Cardiac septum (tissue), 1 donor: ENCODE results near the gene GJB3. TPM values are rescaled to one million over a fixed set of nuclear protein-coding genes. Genes with fewer than 3 reads are reported as not detected.
"Not testable (repeated sequence)": the region's sequence is repeated elsewhere in the genome, so short reads cannot be mapped to it uniquely, and the experiment has no call there.

Experiments
- DNase-seq: peaks from one replicate; pipeline ENCODE4 v3.0.0-alpha.2; 2020; ENCODE audit warnings: low spot score
- intact Hi-C: fragments of 100-400 bp; cut with DNase I; formaldehyde crosslinking; loops from one replicate; pipeline ENCODE4 v1.14.0; 2022
- total RNA-seq: library from RNA; stranded (reverse); fragmentation: NEBNext Ultra II Directional; extraction: Animal tissue kit (Norgen Biotek cat#: 25700); gene quantifications from one replicate; pipeline ENCODE4 v1.2.1, GENCODE V29; 2021
- donor health status: DM: no; HTN: no; CAD: no.

The GJB3 gene
- total RNA-seq, 1 donor from 2014 or later: not detected

DNA sequence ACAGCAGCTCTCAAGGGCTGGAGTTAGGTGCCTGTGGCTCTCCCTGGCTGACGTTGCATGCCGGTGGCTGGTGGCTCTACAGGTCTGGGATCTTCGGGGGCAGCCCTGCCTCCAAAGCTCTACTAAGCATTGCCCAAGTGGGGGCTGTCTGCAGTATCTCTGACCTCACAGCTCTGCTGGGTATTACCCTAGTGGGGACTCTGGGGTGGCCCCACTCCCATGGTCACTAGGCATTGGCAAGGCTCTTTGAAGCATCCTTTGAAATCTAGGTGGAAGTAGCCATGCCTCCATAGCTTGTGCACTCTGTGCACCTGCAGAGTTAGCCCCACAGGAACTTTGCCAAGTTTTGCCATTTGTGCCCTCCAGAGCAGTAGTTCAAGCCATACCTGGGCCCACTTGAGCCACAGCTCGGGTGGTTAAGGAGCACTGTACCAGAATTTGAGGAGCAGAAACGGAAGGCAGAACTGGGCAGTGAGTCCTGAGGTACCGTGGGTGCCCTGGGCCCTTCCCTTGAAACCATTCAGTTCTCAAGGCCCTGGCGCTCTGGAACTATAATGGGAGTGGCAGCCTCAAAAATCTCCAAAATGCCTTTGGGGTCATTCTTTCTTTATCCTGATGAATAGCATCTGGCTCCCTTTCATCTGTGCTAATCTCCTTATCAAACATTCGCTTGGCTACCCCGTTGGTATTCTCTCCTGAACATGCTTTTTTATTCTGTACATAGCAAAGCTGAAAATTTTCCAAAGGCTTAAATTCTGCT is 27.2 kb downstream of the GJB3 start:
- DNase-seq: no peak
- intact Hi-C loops: no loop called here

DNA sequence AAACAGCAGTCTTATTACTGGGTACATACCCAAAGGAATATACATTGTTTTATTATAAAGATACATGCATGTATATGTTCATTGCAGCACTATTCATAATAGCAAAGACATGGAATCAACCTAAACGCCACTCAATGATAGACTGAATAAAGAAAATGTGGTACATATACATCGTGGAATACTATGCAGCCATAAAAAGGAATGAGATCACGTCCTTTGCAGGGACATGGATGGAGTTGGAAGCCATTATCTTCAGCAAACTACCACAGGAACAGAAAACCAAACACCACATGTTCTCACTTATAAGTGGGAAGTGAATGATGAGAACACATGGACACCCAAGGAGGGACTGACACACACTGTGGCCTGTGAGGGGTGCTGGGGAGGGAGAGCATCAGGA is 29.8 kb downstream of the GJB3 start:
- intact Hi-C loops, DNase-seq: not testable (repeated sequence)

DNA sequence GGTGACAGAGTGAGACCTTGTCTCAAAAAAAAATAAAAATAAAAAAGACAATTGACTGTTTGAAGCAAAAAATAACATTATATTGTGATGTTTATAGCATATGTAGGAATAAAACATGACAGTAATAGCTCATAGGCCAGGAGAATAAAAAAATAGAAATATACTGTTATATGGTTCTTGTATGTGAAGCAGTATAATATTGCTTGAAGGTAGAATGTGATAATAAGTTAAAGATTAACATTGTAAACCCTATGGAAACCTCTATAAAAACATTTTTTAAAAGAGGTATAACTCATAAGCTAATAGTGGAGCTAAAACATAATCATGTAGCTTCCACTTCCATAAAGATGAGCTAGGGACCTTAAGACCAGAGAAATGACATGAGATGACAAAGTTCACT is 35.3 kb downstream of the GJB3 start:
- intact Hi-C loops: no loop called here
- DNase-seq: no peak

DNA sequence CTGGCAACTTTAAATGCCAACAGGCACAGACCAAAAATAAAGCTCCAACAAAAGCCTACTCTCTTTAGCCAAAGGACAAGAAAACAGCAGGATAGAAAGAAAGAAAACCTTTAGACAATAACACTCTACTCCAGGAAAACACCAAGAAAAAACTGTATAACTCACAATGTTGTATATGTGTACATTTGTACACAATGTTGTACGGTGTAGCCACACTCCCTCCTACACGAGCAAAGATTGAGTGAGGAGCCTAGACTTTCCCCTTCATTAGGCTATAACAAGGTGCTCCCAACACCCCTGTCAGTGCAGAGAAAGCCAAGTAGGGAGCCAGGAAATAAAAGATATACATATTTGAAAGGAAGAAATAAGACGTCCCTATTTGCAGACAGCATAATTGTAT is 35.8 kb downstream of the GJB3 start:
- intact Hi-C loops: no loop called here

DNA sequence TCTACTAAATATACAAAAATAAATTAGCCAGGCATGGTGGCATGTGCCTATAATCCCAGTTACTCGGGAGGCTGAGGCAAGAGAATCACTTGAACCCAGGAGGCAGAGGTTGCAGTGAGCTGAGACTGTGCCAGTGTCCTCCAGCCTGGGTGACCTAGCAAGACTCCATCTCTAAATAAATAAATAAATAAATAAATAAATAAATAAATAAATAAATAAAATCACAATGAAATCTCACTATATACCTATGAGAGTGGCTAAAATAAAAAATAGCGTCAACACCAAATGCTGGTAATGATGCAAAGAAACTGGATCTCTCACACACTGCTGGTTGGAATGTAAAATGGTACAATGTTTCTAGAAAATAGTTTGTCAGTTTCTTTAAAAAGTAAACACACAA is 37.8 kb downstream of the GJB3 start:
- intact Hi-C loops: not testable (repeated sequence)

More for the DNA sequence above, 35.8 kb downstream of the GJB3 start:
- DNase-seq: no peak

DNA sequence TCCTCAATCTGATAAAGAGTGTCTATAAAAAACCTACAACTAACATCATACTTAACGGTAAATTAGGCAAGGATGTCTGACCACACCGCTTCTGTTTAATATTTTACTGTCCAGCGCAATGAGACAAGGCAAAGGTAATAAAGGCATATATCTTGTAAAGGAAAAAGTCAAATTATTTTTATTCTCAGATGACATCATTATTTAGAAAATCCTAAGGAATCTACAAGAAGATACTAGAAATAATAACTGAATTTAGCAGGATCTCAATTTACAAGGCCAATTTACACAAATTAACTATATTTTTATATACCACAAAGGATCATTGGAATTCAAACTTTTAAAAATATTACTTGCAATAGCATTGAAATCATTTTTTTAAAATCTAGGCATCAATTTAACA is 41.2 kb downstream of the GJB3 start:
- DNase-seq: no peak
- intact Hi-C loops: no loop called here

More for the DNA sequence above, 37.8 kb downstream of the GJB3 start:
- DNase-seq: not testable (repeated sequence)

DNA sequence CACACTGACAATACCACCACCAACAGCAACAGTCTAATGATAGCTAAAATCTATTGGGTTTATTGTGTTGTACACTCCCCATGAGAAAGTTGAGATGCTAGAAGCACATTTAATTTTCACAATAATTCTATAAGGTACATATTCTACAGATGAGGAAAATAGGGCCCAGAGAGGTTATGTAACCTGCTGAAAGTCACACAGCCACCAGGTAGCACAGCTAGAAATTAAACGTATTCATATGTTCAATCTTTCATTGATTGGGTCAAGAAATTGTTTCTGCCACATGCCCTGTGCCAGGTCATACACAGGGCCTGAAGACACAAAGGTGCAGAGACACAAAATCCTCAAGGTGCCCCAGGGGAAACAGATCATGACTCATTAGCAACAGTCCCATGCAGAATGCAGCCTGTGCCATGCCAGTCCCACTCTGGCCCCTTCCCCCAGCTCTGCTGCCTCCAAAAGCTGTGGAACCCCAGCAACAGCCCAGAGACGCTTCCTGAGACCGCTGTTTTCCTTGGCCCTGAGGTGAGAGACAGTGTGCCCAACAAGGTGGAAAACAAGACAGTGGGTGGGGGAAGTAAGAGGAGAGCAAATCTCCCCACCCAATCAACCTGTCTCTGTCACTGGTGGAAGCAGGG is 43.9 kb downstream of the GJB3 start:
- DNase-seq: no peak
- intact Hi-C loops: no loop called here

DNA sequence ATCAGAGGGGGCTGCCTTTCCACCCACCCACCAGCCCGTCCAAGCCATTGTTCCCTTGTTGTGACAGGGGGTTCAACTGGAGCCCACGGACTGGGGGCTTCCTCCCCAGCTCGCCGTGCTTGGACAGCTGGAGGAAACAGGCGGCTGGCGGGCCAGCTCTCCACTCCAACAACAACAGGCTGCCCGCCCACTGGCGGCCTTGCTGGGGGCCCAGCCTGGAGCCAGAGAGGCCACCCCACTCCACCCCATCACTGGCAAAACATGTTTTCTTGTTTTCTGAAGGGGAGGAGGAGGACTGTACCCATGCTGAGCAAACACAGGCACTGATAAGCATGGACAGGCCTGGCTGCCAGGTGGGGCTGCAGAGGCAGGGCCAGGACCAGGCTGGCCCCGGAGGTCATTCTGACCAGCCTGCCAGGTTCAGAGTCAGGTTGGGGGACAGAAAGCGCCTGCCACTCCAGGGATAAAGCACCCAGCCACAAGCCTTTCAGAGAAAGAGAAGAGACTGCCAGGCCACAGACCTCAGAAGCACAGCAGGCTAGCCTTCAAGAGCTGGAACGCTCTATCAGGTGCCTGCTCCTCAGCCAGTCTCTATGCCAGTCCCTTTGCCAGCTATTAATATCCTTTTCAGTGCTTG is 44.6 kb downstream of the GJB3 start:
- no peak for DNase-seq
- intact Hi-C loops: no loop called here

DNA sequence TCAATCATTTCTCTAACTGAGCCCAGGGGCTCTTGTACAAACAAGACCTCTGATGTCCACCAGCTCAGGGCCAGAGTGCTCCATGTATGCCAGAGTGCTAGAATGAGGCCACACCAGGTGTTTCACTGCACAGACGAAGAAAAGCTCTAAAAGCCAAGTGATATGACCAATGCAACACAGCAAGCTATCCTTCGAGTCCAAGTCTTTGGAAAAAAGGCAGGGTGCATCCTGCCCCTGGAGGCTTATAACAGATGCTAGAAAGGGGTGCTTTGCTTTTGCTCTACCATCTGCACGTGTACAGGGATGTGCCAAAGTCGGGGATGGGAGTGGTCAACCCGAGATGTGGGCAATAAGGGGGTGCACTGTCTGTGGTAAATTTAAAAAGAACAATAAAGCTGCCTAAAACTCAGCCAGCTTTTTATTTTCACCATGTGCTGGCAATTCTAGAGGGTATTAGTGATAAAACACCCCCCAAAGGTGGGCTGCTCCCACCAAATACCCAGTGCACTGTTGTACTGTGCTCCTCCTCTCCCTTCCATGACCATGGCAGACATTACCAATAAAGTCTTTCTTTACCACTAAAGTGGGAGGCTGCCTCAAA is 46.4 kb downstream of the GJB3 start:
- intact Hi-C loops: no loop called here
- DNase-seq: no peak

DNA sequence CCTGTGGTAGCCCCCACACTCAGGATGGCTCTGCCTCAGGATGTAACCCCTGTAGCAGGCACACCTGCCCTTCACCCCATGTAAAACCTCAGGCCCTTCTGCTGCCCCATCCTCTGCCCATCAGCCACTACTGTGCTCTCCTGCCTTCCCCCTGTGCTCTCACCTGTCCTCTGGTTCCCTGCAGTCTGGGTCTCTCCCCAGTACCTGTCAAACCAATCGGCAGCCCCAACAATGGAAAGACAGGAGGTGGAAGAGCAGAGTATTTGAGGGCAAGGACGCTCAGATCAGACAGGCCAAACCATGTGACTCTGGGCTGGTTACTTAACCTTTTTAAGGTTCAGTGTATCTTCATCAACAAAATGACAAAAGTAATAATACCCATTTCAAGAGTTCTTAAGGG is 47.6 kb downstream of the GJB3 start:
- no peak for DNase-seq
- intact Hi-C loops: no loop called here

DNA sequence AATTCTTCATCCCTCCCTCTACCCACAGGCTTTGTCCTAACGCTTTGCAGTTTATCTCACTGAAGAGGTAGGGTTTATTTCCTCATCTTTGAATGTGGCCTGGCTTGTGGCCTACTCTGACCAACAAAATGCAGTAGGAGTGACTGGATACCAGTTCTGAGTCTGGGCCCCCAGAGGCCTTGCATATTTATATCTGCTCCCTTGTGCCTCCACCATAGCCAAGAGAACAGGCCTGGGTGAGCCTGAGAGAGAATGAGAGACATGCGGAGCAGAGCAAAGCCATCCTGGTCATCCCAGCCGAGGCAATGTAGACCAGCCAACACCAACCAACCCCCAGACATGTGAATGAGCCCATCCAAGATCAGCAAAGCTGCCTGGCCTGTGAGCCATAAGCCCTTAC is 48.2 kb downstream of the GJB3 start:
- no peak for DNase-seq
- intact Hi-C loops: no loop called here

DNA sequence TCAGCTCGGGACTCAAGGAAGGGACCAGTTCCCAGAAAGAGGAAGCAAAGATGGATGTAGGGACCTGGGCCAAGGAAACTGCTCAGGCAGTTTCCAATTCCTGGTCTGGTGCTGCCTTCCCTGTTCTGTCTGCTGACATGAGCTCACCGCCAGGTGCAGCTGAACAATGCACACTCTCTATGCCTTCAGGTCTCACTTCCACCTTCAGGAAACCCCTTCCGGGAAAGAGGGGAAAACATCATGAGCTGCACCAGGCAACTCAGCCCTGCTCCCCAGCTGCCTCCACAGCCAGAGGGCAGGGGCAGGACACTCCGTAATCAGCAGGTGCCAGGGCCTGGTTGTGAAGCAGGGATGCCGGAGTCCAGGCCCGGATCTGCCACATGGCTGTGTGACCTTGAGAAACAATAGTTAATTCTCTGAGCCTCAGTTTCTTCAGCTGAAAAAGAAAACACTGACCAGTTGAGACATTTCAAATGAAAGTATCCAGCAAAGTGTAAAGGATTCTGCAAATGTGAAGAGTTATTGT is 50.8 kb downstream of the GJB3 start:
- intact Hi-C loops: no loop called here
- DNase-seq: no peak

DNA sequence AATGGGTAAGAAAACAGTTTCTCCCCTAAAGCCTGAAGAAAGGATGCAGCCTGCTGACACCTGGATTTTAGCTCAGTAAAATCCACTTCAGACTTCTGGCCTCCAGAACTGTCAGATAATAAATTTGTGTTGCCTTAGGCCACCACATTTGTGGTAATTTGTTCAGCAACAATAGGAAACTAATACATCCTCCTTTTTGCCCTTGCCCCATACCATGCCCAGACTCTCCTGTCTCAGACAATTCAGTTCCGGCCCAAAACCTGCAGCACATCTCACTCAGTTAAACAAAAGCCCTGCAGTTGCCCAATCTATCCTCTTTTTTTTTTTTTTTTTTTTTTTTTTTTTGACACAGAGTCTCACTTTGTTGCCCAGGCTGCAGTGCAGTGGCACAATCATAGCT is 52.7 kb downstream of the GJB3 start:
- intact Hi-C loops: no loop called here

More for the DNA sequence above, 52.7 kb downstream of the GJB3 start:
- no peak for DNase-seq

Other genes starting within 250 kb of the GJB3 start
- gene GJB5, start 26.2 kb upstream of the GJB3 start, total RNA-seq: not detected
- not detected for gene GJB4, start 21.5 kb upstream of the GJB3 start, total RNA-seq
- gene GJA4, start 11.8 kb downstream of the GJB3 start, total RNA-seq: 34.7 TPM
- 49.4 TPM for gene SMIM12, start 78.5 kb downstream of the GJB3 start, total RNA-seq
- gene DLGAP3, start 148.4 kb downstream of the GJB3 start, total RNA-seq: 0.11 TPM
- gene TMEM35B, start 204.1 kb downstream of the GJB3 start, total RNA-seq: 8.5 TPM